ENCODE measurements around the gene CECR2. TPM values are rescaled to one million over a fixed set of nuclear protein-coding genes. Genes with fewer than 3 reads are reported as not detected.

CECR2 gene
- total RNA-seq, 1 donor from 2014 or later: 6.2 TPM

- no peak overlapping the region for H3K4me3 ChIP-seq (ENCODE audit: low read depth, low read length)
- no peak for DNase-seq (ENCODE audit: low read depth)
- no peaks in the 10 kb centered on the region for H3K36me3 ChIP-seq (ENCODE audit: control insufficient read depth, insufficient read depth, low read length)
- TF ChIP-seq CTCF (IDR thresholded peaks at IDR 0.05; ENCODE audit: insufficient read depth, low read length, poor library complexity, severe bottlenecking): no peak
- no peaks in the 10 kb centered on the region for H3K27me3 ChIP-seq (ENCODE audit: control insufficient read depth, insufficient read depth, low read length)
These were observed 38.4 kb downstream of the CECR2 start for GRCh38 chr22:17407643-17408042.

- TF ChIP-seq CTCF (IDR thresholded peaks at IDR 0.05; ENCODE audit: insufficient read depth, low read length, poor library complexity, severe bottlenecking): no peak
These were observed 41.3 kb downstream of the CECR2 start for GRCh38 chr22:17410576-17410975.

GRCh38 chr22:17411213-17411612, 42.0 kb downstream of the CECR2 start:
- DNase-seq (ENCODE audit: low read depth): no peak
- H3K4me3 ChIP-seq (ENCODE audit: low read depth, low read length): no peak overlapping the region
- no peak for TF ChIP-seq CTCF (IDR thresholded peaks at IDR 0.05; ENCODE audit: insufficient read depth, low read length, poor library complexity, severe bottlenecking)
- no peaks in the 10 kb centered on the region for H3K36me3 ChIP-seq (ENCODE audit: control insufficient read depth, insufficient read depth, low read length)
- H3K27me3 ChIP-seq (ENCODE audit: control insufficient read depth, insufficient read depth, low read length): no peaks in the 10 kb centered on the region

More at GRCh38 chr22:17410576-17410975, 41.3 kb downstream of the CECR2 start:
- H3K4me3 ChIP-seq (ENCODE audit: low read depth, low read length): no peak overlapping the region
- H3K36me3 ChIP-seq (ENCODE audit: control insufficient read depth, insufficient read depth, low read length): no peaks in the 10 kb centered on the region
- H3K27me3 ChIP-seq (ENCODE audit: control insufficient read depth, insufficient read depth, low read length): no peaks in the 10 kb centered on the region
- no peak for DNase-seq (ENCODE audit: low read depth)

GRCh38 chr22:17412232-17412631, 43.0 kb downstream of the CECR2 start:
- TF ChIP-seq CTCF (IDR thresholded peaks at IDR 0.05; ENCODE audit: insufficient read depth, low read length, poor library complexity, severe bottlenecking): no peak
- Histone ChIP-seq H3K36me3 (ENCODE audit: control insufficient read depth, insufficient read depth, low read length) (no peaks in the 10 kb centered on the region), H3K4me3 (ENCODE audit: low read depth, low read length) (no peak overlapping the region), H3K27me3 (ENCODE audit: control insufficient read depth, insufficient read depth, low read length) (no peaks in the 10 kb centered on the region)
- DNase-seq (ENCODE audit: low read depth): no peak

GRCh38 chr22:17418890-17419324, 49.6 kb downstream of the CECR2 start:
- DNase-seq (ENCODE audit: low read depth): no peak
- no peak overlapping the region for H3K4me3 ChIP-seq (ENCODE audit: low read depth, low read length)
- TF ChIP-seq CTCF (IDR thresholded peaks at IDR 0.05; ENCODE audit: insufficient read depth, low read length, poor library complexity, severe bottlenecking): no peak
- no peaks in the 10 kb centered on the region for H3K27me3 ChIP-seq (ENCODE audit: control insufficient read depth, insufficient read depth, low read length)
- no peaks in the 10 kb centered on the region for H3K36me3 ChIP-seq (ENCODE audit: control insufficient read depth, insufficient read depth, low read length)

- no peak overlapping the region for H3K4me3 ChIP-seq (ENCODE audit: low read depth, low read length)
- no peak for TF ChIP-seq CTCF (IDR thresholded peaks at IDR 0.05; ENCODE audit: insufficient read depth, low read length, poor library complexity, severe bottlenecking)
- no peaks in the 10 kb centered on the region for H3K27me3 ChIP-seq (ENCODE audit: control insufficient read depth, insufficient read depth, low read length)
- no peaks in the 10 kb centered on the region for H3K36me3 ChIP-seq (ENCODE audit: control insufficient read depth, insufficient read depth, low read length)
- no peak for DNase-seq (ENCODE audit: low read depth)
These were observed 50.1 kb downstream of the CECR2 start for GRCh38 chr22:17419348-17419747.

Measured in kidney epithelial cell (primary cell).